ENCODE data around the gene OR13C3.
"Not testable (repeated sequence)": the region's sequence is repeated elsewhere in the genome, so short reads cannot be mapped to it uniquely, and the experiment has no call there.

Gene OR13C3

GRCh38 chr9:104556830-104557634 is 20.4 kb upstream of the OR13C3 start:
- no peak for DNase-seq (ENCODE audit: insufficient read length, low spot score)
- FAIRE-seq: no peak
- no peak for TF ChIP-seq CTCF (IDR thresholded peaks at IDR 0.05; ENCODE audit: insufficient read depth, missing control alignments)

GRCh38 chr9:104555521-104555920 is 18.9 kb upstream of the OR13C3 start:
- FAIRE-seq (no peak), DNase-seq (ENCODE audit: insufficient read length, low spot score) (no peak)
- no peak for TF ChIP-seq CTCF (IDR thresholded peaks at IDR 0.05; ENCODE audit: insufficient read depth, missing control alignments)

GRCh38 chr9:104553261-104553660 is 16.6 kb upstream of the OR13C3 start:
- DNase-seq (ENCODE audit: insufficient read length, low spot score) (no peak), FAIRE-seq (no peak)
- TF ChIP-seq CTCF (IDR thresholded peaks at IDR 0.05; ENCODE audit: insufficient read depth, missing control alignments): no peak

- FAIRE-seq: no peak
- DNase-seq (ENCODE audit: insufficient read length, low spot score): no peak
- no peak for TF ChIP-seq CTCF (IDR thresholded peaks at IDR 0.05; ENCODE audit: insufficient read depth, missing control alignments)
Observed at GRCh38 chr9:104544644-104545043, 8.0 kb upstream of the OR13C3 start.

- no peak for FAIRE-seq
- TF ChIP-seq CTCF (IDR thresholded peaks at IDR 0.05; ENCODE audit: insufficient read depth, missing control alignments): no peak
- DNase-seq (ENCODE audit: insufficient read length, low spot score): no peak
Observed at GRCh38 chr9:104539275-104539674, 2.6 kb upstream of the OR13C3 start.

GRCh38 chr9:104527109-104527508 is 9.5 kb downstream of the OR13C3 start, which contains the start of gene OR13C4:
OR13C4 (minus strand) TSS chr9:104527209; CDS start chr9:104527209, 0 bp downstream.
- TF ChIP-seq CTCF (IDR thresholded peaks at IDR 0.05; ENCODE audit: insufficient read depth, missing control alignments): no peak
- no peak for FAIRE-seq

GRCh38 chr9:104520241-104520640 is 16.4 kb downstream of the OR13C3 start:
- FAIRE-seq; DNase-seq (ENCODE audit: insufficient read length, low spot score): not testable (repeated sequence)

More at GRCh38 chr9:104527109-104527508, 9.5 kb downstream of the OR13C3 start, which contains the start of gene OR13C4:
- DNase-seq (ENCODE audit: insufficient read length, low spot score): no peak

Data from D721Med (cell line).